Naive thymus-derived CD4-positive, alpha-beta T cell (primary cell): Measurements from ENCODE around the gene SNRNP25. TPM values are rescaled to one million over a fixed set of nuclear protein-coding genes. Genes with fewer than 3 reads are reported as not detected.

ENCODE experiments used
- ATAC-seq: fragments of 150-1000 bp; cut with Tn5 transposase; 2 replicates; pipeline ENCODE4 v1.10.0; 2021; ENCODE audit warnings: mild to moderate bottlenecking, moderate library complexity
- CTCF ChIA-PET: fragments of 350-600 bp; sonication (Branson Sonifier 250); formaldehyde crosslinking; loops from one replicate; lab custom pipeline; 2021; ENCODE audit warnings: antibody characterized with exemption; lab: Charles Lee
- POLR2A ChIA-PET: fragments of 350-600 bp; sonication (Branson Sonifier 250); formaldehyde crosslinking; loops from one replicate; lab custom pipeline; 2021; ENCODE audit warnings: antibody characterized with exemption, inconsistent platforms; lab: Charles Lee
- DNase-seq, 9 donors: peaks; one replicate each; pipeline versions ENCODE4 v3.0.0 to v3.0.0-alpha.2; 2020 to 2022; ENCODE audit warnings: mixed read lengths in 1 of 9
- H3K27ac ChIP-seq: one replicate; pipeline ENCODE4 v1.7.0; 2013; ENCODE audit warnings: mild to moderate bottlenecking, low read depth, low read length, moderate library complexity
- H3K27me3 ChIP-seq, 2 donors: one replicate each; pipeline ENCODE4 v1.7.0; 2013; ENCODE audit warnings: low read length in 2 of 2, mild to moderate bottlenecking in 2 of 2, moderate library complexity in 2 of 2; ENCODE audit not compliant: control insufficient read depth in 2 of 2, insufficient read depth in 2 of 2
- H3K36me3 ChIP-seq, 3 experiments: 1 replicate in 2 of 3; 2 replicates in 1 of 3; pipeline ENCODE4 v1.7.0; 2013; ENCODE audit warnings: low read length in 3 of 3, mild to moderate bottlenecking in 3 of 3, moderate library complexity in 1 of 3; ENCODE audit not compliant: insufficient read depth in 3 of 3, control insufficient read depth in 2 of 3
- H3K4me1 ChIP-seq, 2 donors: one replicate each; pipeline ENCODE4 v1.7.0; 2013; ENCODE audit warnings: low read length in 2 of 2, mild to moderate bottlenecking in 2 of 2, moderate library complexity in 1 of 2; ENCODE audit not compliant: control insufficient read depth in 2 of 2, insufficient read depth in 2 of 2
- H3K4me3 ChIP-seq: 2 replicates; pipeline ENCODE4 v1.7.0; 2013; ENCODE audit warnings: mild to moderate bottlenecking, low read length
- H3K9me3 ChIP-seq, 3 experiments: 1 replicate in 2 of 3; 2 replicates in 1 of 3; pipeline ENCODE4 v1.7.0; 2013; ENCODE audit warnings: low read length in 3 of 3; ENCODE audit not compliant: control insufficient read depth in 2 of 3
- H3K27ac Mint-ChIP-seq, 9 donors: one replicate each; pipeline ENCODE4 v1.8.0; 2020 to 2022; ENCODE audit warnings: mixed read lengths in 9 of 9, mild to moderate bottlenecking in 8 of 9, moderate library complexity in 5 of 9, inconsistent platforms in 2 of 9
- H3K27me3 Mint-ChIP-seq, 5 donors: one replicate each; pipeline ENCODE4 v1.8.0; 2021 to 2022; ENCODE audit warnings: mixed read lengths in 5 of 5, mild to moderate bottlenecking in 1 of 5
- H3K36me3 Mint-ChIP-seq, 5 donors: one replicate each; pipeline ENCODE4 v1.8.0; 2020 to 2022; ENCODE audit warnings: mixed read lengths in 5 of 5, mild to moderate bottlenecking in 3 of 5, inconsistent platforms in 1 of 5
- H3K4me1 Mint-ChIP-seq, 7 donors: one replicate each; pipeline ENCODE4 v1.8.0; 2020 to 2022; ENCODE audit warnings: mixed read lengths in 7 of 7, mild to moderate bottlenecking in 3 of 7, inconsistent platforms in 1 of 7
- H3K4me3 Mint-ChIP-seq, 10 donors: one replicate each; pipeline ENCODE4 v1.8.0; 2020 to 2022; ENCODE audit warnings: mild to moderate bottlenecking in 10 of 10, mixed read lengths in 10 of 10, moderate library complexity in 6 of 10, inconsistent platforms in 2 of 10
- H3K9me3 Mint-ChIP-seq, 11 donors: one replicate each; pipeline ENCODE4 v1.8.0; 2020 to 2022; ENCODE audit warnings: mixed read lengths in 11 of 11, mild to moderate bottlenecking in 4 of 11, inconsistent platforms in 1 of 11, moderate library complexity in 1 of 11
- intact Hi-C, 2 donors: fragments of 100-400 bp; cut with micrococcal nuclease; formaldehyde crosslinking; loops; one replicate each; pipeline ENCODE4 v1.15.1; 2023
- polyA plus RNA-seq, 2 donors: library from polyadenylated mRNA; unstranded; fragments of 300-500 nt; fragmentation: Illumina TruSeq; gene quantifications; one replicate each; pipeline ENCODE4 v1.2.3, GENCODE V29; 2021
- total RNA-seq, 6 experiments: library from RNA in 5 of 6; stranded (reverse) in 5 of 6; gene quantifications; 1 replicate in 5 of 6; 2 replicates in 1 of 6; pipeline ENCODE4 v1.2.3 and lab custom pipeline; 2021 to 2026

The SNRNP25 gene
- total and polyA plus RNA-seq, 7 experiments from 2014 or later: 9.8 to 57.4 (median 12.3) TPM

DNA sequence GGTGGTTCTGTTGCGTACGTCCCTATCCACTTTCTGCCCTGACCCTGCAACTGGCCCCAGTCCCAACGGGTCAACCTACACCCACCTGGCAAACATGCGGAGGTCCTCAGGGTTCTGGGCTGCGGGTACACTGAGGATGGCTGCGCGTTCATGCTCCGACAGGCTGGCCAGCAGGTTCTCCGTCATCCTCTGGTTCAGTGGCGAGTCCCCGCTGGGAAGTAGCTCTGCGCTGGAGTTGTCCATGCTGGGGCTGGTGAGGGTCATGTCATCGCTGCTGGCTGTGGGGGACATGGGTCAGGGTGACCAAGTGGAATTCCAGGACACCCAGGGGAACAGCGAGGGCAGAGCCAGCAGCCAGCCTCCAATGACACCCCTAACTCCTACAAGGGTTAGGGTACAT, 35.0 kb downstream of the SNRNP25 start:
- intact Hi-C loops: no loop called here
- no peaks in the 10 kb centered on the region for H3K27me3 Mint-ChIP-seq
- peaks cover 0 to 10% (median 3%) of the 10 kb centered on the region in 5 donors for H3K36me3 Mint-ChIP-seq
- peaks cover 10 to 11% of the 10 kb centered on the region in 2 donors for H3K4me1 ChIP-seq
- H3K4me3 ChIP-seq: no peak overlapping the region
- no peak overlapping the region for H3K27ac ChIP-seq
- peaks cover 0 to 84% (median 0%) of the 10 kb centered on the region in 3 experiments for H3K36me3 ChIP-seq
- no peaks in the 10 kb centered on the region for H3K9me3 Mint-ChIP-seq
- DNase-seq: no peak
- H3K4me1 Mint-ChIP-seq: peaks cover 12 to 19% (median 15%) of the 10 kb centered on the region in 7 donors
- no peak for ATAC-seq
- no peak overlapping the region for H3K4me3 Mint-ChIP-seq
- H3K27me3 ChIP-seq: no peaks in the 10 kb centered on the region
- no peak overlapping the region for H3K27ac Mint-ChIP-seq
- ChIA-PET POLR2A (no interaction called here), CTCF (no interaction called here)
- H3K9me3 ChIP-seq: no peaks in the 10 kb centered on the region

- Mint-ChIP-seq H3K4me1 (peaks cover 4 to 10% (median 5%) of the 10 kb centered on the region in 7 donors), H3K27me3 (no peaks in the 10 kb centered on the region), H3K9me3 (no peaks in the 10 kb centered on the region), H3K36me3 (peaks cover 0 to 10% (median 0%) of the 10 kb centered on the region in 5 donors), H3K27ac (no peak overlapping the region), H3K4me3 (no peak overlapping the region)
- peaks cover 0 to 76% (median 0%) of the 10 kb centered on the region in 3 experiments for H3K36me3 ChIP-seq
- no peaks in the 10 kb centered on the region for H3K27me3 ChIP-seq
- H3K27ac ChIP-seq: no peak overlapping the region
- no peaks in the 10 kb centered on the region for H3K9me3 ChIP-seq
- intact Hi-C loops: no loop called here
- DNase-seq (no peak), ATAC-seq (no peak)
- ChIA-PET POLR2A (interaction anchor here (0.5 kb wide), 1 partner anchor 8 kb away, joined by 3 read pairs; no protein-coding TSS in a partner anchor), CTCF (interaction anchor here (0.7 kb wide), 1 partner anchor 17 kb away, joined by 3 read pairs; no protein-coding TSS in a partner anchor)
- no peak overlapping the region for H3K4me3 ChIP-seq
- H3K4me1 ChIP-seq: peaks cover 2 to 6% of the 10 kb centered on the region in 2 donors
Measured at GRCh38 chr16:89391-90302, 36.0 kb downstream of the SNRNP25 start.

GRCh38 chr16:91484-91883, 37.9 kb downstream of the SNRNP25 start:
- H3K4me1 ChIP-seq: no peaks in the 10 kb centered on the region
- CTCF ChIA-PET: interaction anchor here (0.5 to 0.8 kb wide), 5 partner anchors 16 to 410 kb away, joined by 3 read pairs; no protein-coding TSS in a partner anchor
- peaks cover 0 to 4% (median 0%) of the 10 kb centered on the region in 5 donors for H3K36me3 Mint-ChIP-seq
- DNase-seq (no peak), ATAC-seq (no peak)
- intact Hi-C loops: no loop called here
- H3K4me1 Mint-ChIP-seq: no peaks in the 10 kb centered on the region
- H3K36me3 ChIP-seq: peaks cover 0 to 63% (median 0%) of the 10 kb centered on the region in 3 experiments
- no peak overlapping the region for H3K4me3 Mint-ChIP-seq
- H3K27me3 ChIP-seq: no peaks in the 10 kb centered on the region
- H3K27ac ChIP-seq: no peak overlapping the region
- H3K9me3 ChIP-seq: no peaks in the 10 kb centered on the region
- peak overlapping the region in 2 of 9 donors; percentile 46 for H3K27ac Mint-ChIP-seq
- POLR2A ChIA-PET: no interaction called here
- no peaks in the 10 kb centered on the region for H3K9me3 Mint-ChIP-seq
- H3K27me3 Mint-ChIP-seq: no peaks in the 10 kb centered on the region
- H3K4me3 ChIP-seq: no peak overlapping the region

DNA sequence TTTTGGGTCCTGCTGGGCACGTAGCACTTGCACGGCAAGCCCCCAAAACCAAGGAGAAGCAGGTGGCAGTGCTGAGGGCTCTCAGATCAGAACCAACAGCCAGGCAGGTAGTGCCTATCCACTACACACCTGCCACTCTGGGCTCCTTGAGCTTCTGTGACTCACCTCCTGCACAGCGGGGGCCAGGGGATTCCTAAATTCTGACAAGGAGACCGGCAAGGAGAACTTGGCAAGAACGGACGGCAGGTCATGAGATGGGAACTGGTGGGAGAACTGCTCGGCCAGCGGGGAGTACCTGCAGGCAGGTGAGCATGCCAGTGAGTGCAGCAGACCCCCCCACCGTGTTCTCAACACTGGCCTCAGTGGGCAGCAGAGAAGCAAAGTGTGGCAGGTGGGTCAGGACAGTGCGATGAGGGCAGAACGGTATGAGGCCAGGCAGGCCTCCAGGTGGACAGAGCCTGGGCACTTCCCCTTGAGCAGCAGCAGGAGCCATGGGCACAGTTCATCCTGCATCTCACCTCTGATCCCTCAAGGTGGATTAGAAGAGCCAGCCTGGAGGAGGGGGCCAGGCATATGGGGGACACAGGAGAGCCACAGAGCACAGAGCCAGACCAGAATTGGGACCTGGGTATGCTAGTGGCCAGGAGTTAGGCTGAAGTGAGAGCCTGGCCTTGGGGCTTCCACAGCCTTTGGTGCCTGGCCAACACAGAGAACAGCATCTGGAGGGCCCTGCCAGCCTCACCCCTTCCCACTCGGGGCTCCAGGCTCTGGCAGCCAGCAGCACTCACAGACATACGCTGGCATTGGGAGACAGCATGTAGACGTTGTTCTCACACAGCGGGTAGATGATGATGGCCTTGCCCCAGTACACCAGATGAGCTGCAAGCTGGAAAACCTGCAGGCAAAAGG, 39.1 kb downstream of the SNRNP25 start:
- no peaks in the 10 kb centered on the region for H3K4me1 ChIP-seq
- Mint-ChIP-seq H3K27me3 (no peaks in the 10 kb centered on the region), H3K9me3 (no peaks in the 10 kb centered on the region), H3K36me3 (peaks cover 0 to 4% (median 0%) of the 10 kb centered on the region in 5 donors), H3K27ac (no peak overlapping the region), H3K4me3 (no peak overlapping the region), H3K4me1 (peaks cover 0 to 7% (median 4%) of the 10 kb centered on the region in 7 donors)
- no peak for DNase-seq
- H3K36me3 ChIP-seq: peaks cover 0 to 54% (median 0%) of the 10 kb centered on the region in 3 experiments
- H3K9me3 ChIP-seq: no peaks in the 10 kb centered on the region
- H3K27me3 ChIP-seq: no peaks in the 10 kb centered on the region
- intact Hi-C loops: no loop called here
- ATAC-seq: no peak
- CTCF ChIA-PET: interaction anchor here (5.8 kb wide), 1 partner anchor 28 kb away, joined by 96 read pairs; no protein-coding TSS in a partner anchor
- POLR2A ChIA-PET: no interaction called here
- no peak overlapping the region for H3K27ac ChIP-seq
- H3K4me3 ChIP-seq: no peak overlapping the region

DNA sequence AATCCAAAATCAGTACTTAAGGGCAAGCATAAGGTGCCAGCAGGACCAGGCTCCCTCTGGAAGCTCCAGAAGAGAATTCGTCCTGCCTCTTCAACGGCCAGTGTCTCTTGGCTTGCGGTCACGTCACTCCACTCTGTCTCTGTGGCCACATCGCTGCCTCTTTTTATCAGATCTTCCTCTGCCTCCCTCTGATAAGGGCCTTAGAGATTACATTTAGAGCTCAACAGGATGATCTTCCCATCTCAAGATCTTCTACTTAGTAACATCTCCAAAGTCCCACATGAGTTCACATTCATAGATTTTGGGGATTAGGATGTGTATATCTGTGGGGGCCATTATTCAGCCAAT, 41.3 kb downstream of the SNRNP25 start:
- no peak overlapping the region for H3K4me3 ChIP-seq
- H3K4me1 Mint-ChIP-seq: peaks cover 0 to 10% (median 4%) of the 10 kb centered on the region in 7 donors
- no peak overlapping the region for H3K4me3 Mint-ChIP-seq
- no peaks in the 10 kb centered on the region for H3K4me1 ChIP-seq
- no peaks in the 10 kb centered on the region for H3K27me3 Mint-ChIP-seq
- H3K27me3 ChIP-seq: no peaks in the 10 kb centered on the region
- H3K27ac ChIP-seq: no peak overlapping the region
- DNase-seq (no peak), ATAC-seq (no peak)
- peaks cover 0 to 42% (median 5%) of the 10 kb centered on the region in 3 experiments for H3K36me3 ChIP-seq
- H3K9me3 ChIP-seq: no peaks in the 10 kb centered on the region
- ChIA-PET CTCF (interaction anchor here (0.6 to 5.8 kb wide), 5 partner anchors 10 to 1228 kb away, joined by 3 to 96 read pairs (median 4); no protein-coding TSS in a partner anchor), POLR2A (interaction anchor here (0.9 to 1.5 kb wide), 3 partner anchors 9 to 30 kb away, joined by 3 to 4 read pairs (median 3); no protein-coding TSS in a partner anchor)
- peaks cover 0 to 7% (median 0%) of the 10 kb centered on the region in 5 donors for H3K36me3 Mint-ChIP-seq
- H3K9me3 Mint-ChIP-seq: no peaks in the 10 kb centered on the region
- intact Hi-C loops: no loop called here
- peak overlapping the region in 1 of 9 donors; percentile 53 for H3K27ac Mint-ChIP-seq

GRCh38 chr16:96935-97381, 43.3 kb downstream of the SNRNP25 start:
- no peak overlapping the region for H3K4me3 ChIP-seq
- no peaks in the 10 kb centered on the region for H3K4me1 ChIP-seq
- peaks cover 0 to 8% (median 0%) of the 10 kb centered on the region in 5 donors for H3K36me3 Mint-ChIP-seq
- DNase-seq (peak; percentile 80 to 92 (median 89)), ATAC-seq (peak; percentile 100)
- peak overlapping the region in 2 of 9 donors; percentile 38 to 53 for H3K27ac Mint-ChIP-seq
- H3K9me3 ChIP-seq: no peaks in the 10 kb centered on the region
- H3K27me3 ChIP-seq: no peaks in the 10 kb centered on the region
- intact Hi-C loops: loop anchor here (1.0 to 2.0 kb wide), 2 partner anchors 18 to 32 kb away; partner anchors contain the start of gene MPG (in 1 of the 2)
- H3K4me1 Mint-ChIP-seq: peaks cover 0 to 10% (median 4%) of the 10 kb centered on the region in 7 donors
- H3K36me3 ChIP-seq: peaks cover 0 to 28% (median 5%) of the 10 kb centered on the region in 3 experiments
- POLR2A ChIA-PET: interaction anchor here (0.6 to 2.2 kb wide), 6 partner anchors 9 to 358 kb away, joined by 3 to 7 read pairs (median 4); partner anchors contain the start of genes POLR3K and SNRNP25
- no peak overlapping the region for H3K27ac ChIP-seq
- CTCF ChIA-PET: interaction anchor here (0.6 to 5.8 kb wide), 11 partner anchors 10 to 274 kb away, joined by 3 to 96 read pairs (median 3); partner anchors contain the start of gene MRPL28
- H3K27me3 Mint-ChIP-seq: no peaks in the 10 kb centered on the region
- H3K9me3 Mint-ChIP-seq: no peaks in the 10 kb centered on the region
- no peak overlapping the region for H3K4me3 Mint-ChIP-seq
